C4-2B (cell line): ENCODE data around the gene CORIN.

Experiments used
- CTCF ChIP-seq: fragments of 450-650 bp; conservative IDR thresholded peaks from 2 replicates; pipeline ENCODE4 v1.5.1; 2017; ENCODE audit warnings: mild to moderate bottlenecking
- ZFX ChIP-seq: fragments of 450-650 bp; IDR thresholded peaks from 2 replicates; pipeline ENCODE4 v1.6.1; 2017

DNA sequence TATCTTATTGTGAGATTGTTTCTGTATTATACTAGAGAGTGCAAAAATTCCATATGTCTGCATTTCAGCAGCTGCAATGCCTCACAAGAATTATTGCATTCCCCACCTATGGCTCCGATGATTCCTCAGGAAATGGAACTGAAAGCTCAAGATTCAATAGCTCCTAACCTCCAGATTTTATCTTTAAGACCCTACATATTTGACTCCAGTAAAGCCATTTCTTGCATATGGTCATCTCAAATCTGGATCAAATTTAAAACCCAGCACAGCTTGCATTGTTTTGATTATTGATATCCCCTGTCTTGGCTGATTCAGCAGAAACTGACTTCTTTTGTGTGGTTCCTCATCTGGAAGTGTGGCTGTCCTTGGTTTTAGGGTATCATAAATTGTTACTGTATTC is 142.6 kb downstream of the CORIN start:
- TF ChIP-seq CTCF: no peak
- TF ChIP-seq ZFX: no peak
